Measurements from ENCODE around the gene CDHR2. TPM values are rescaled to one million over a fixed set of nuclear protein-coding genes. Genes with fewer than 3 reads are reported as not detected.

The CDHR2 gene
- total RNA-seq, 1 donor from 2014 or later, result 1.6 TPM

- Mint-ChIP-seq H3K4me3 (ENCODE audit: low read depth) (no peak overlapping the region), H3K4me1 (ENCODE audit: low read depth) (no peaks in the 10 kb centered on the region), H3K27ac (no peak overlapping the region), H3K9me3 (ENCODE audit: low read depth) (no peaks in the 10 kb centered on the region), H3K27me3 (peaks cover 30% of the 10 kb centered on the region), H3K36me3 (ENCODE audit: insufficient read depth) (no peaks in the 10 kb centered on the region)
- TF ChIP-seq CTCF (IDR thresholded peaks at IDR 0.05; ENCODE audit: unreplicated experiment), result no peak
- DNase-seq (ENCODE audit: low spot score, unreplicated experiment), result no peak
Observed at GRCh38 chr5:176643491-176644219, 94.5 kb downstream of the CDHR2 start.

GRCh38 chr5:176644294-176644693 is 95.2 kb downstream of the CDHR2 start:
- Mint-ChIP-seq H3K4me3 (ENCODE audit: low read depth) (no peak overlapping the region), H3K27me3 (peaks cover 26% of the 10 kb centered on the region), H3K9me3 (ENCODE audit: low read depth) (no peaks in the 10 kb centered on the region), H3K36me3 (ENCODE audit: insufficient read depth) (no peaks in the 10 kb centered on the region), H3K27ac (no peak overlapping the region), H3K4me1 (ENCODE audit: low read depth) (no peaks in the 10 kb centered on the region)
- no peak for DNase-seq (ENCODE audit: low spot score, unreplicated experiment)
- TF ChIP-seq CTCF (IDR thresholded peaks at IDR 0.05; ENCODE audit: unreplicated experiment), result no peak

GRCh38 chr5:176644878-176645670 is 95.9 kb downstream of the CDHR2 start:
- Mint-ChIP-seq H3K27ac (no peak overlapping the region), H3K36me3 (ENCODE audit: insufficient read depth) (no peaks in the 10 kb centered on the region), H3K4me1 (ENCODE audit: low read depth) (no peaks in the 10 kb centered on the region), H3K4me3 (ENCODE audit: low read depth) (no peak overlapping the region), H3K9me3 (ENCODE audit: low read depth) (no peaks in the 10 kb centered on the region), H3K27me3 (peaks cover 22% of the 10 kb centered on the region)
- TF ChIP-seq CTCF (IDR thresholded peaks at IDR 0.05; ENCODE audit: unreplicated experiment), result no peak
- DNase-seq (ENCODE audit: low spot score, unreplicated experiment), result no peak

Small RNA genes within 50 kb of the gene (microRNA-seq; reads per million reads assigned to microRNA genes)
- not detected for gene MIR4281 (ENCODE audit: borderline number of aligned reads, unreplicated experiment)

Other genes starting within 250 kb of the CDHR2 start
- gene KIAA1191, start 187.6 kb upstream of the CDHR2 start, total RNA-seq, result 109 and 111 TPM in 2 replicates
- gene ARL10, start 183.9 kb upstream of the CDHR2 start, total RNA-seq, result 24.5 and 29.5 TPM in 2 replicates
- gene NOP16, start 160.7 kb upstream of the CDHR2 start, total RNA-seq, result 21.9 and 26.4 TPM in 2 replicates
- 88.0 and 96.8 TPM in 2 replicates for gene HIGD2A, start 160.6 kb upstream of the CDHR2 start, total RNA-seq
- 27.9 and 29.1 TPM in 2 replicates for gene CLTB, start 132.8 kb upstream of the CDHR2 start, total RNA-seq
- gene FAF2, start 101.0 kb upstream of the CDHR2 start, total RNA-seq, result 53.6 and 54.6 TPM in 2 replicates
- gene RNF44, start 11.9 kb upstream of the CDHR2 start, total RNA-seq, result 153 and 156 TPM in 2 replicates
- gene GPRIN1, start 60.8 kb downstream of the CDHR2 start, total RNA-seq, result 5.9 TPM in 2 replicates
- 0.24 TPM in 1 of 2 replicates, not detected in the other for gene SNCB, start 81.2 kb downstream of the CDHR2 start, total RNA-seq
- gene EIF4E1B, start 81.3 kb downstream of the CDHR2 start, total RNA-seq, result not detected in 2 replicates
- 37.3 and 37.5 TPM in 2 replicates for gene TSPAN17, start 98.1 kb downstream of the CDHR2 start, total RNA-seq